T-helper 2 cell treated with Interferon-gamma antibody and Interleukin-4, amounts not matched to agents 100 ng/mL and 5 ng/mL, for 36 hours (primary cell): ENCODE results near the gene CTSF. TPM values are rescaled to one million over a fixed set of nuclear protein-coding genes. Genes with fewer than 3 reads are reported as not detected.
"Not testable (repeated sequence)": the region's sequence is repeated elsewhere in the genome, so short reads cannot be mapped to it uniquely, and the experiment has no call there.

Experiments used
- intact Hi-C: fragments of 100-400 bp; cut with micrococcal nuclease; formaldehyde crosslinking; loops from one replicate; pipeline ENCODE4 v1.15.1; 2023
- total RNA-seq: library from RNA; stranded (reverse); gene quantifications from 2 replicates; pipeline ENCODE4 v1.2.3, GENCODE V29; 2022

CTSF gene
- total RNA-seq, 1 donor from 2014 or later: 1.4 TPM

- intact Hi-C loops: no loop called here
Measured at GRCh38 chr11:66559866-66560676, 8.3 kb downstream of the CTSF start.

DNA sequence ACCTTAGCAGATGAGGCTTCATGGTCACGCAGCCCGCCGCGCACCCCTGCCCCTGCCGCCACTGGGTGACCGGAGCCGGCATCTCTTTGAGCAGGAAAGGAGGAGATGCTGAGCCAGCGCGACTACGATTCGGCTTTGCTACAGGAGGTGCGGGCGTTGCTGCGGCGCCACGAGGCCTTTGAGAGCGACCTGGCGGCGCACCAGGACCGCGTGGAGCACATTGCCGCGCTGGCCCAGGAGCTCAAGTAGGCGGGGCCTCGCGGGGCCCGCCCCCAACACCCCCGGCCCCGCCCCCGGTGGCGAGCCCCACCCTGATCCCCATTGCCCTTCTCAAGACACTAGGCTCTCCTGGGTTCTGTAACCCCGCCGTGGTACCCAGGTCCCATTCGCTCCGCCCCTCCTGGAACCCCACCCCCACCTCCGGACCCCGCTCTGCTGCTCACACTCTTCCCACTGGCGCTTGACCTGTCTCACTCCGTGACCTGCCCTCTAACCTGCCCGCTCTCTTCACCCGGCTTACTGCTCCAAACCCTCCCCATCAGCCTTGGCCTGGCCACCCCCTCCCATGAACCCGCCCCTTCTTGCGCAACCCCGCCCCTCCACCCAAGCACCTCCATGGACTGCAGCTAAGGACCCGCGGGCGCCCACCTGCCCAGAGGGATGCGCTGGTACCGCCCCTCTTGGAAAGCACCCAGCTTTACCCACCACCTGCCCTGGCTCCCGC is 9.1 kb downstream of the CTSF start:
- intact Hi-C loops: no loop called here

DNA sequence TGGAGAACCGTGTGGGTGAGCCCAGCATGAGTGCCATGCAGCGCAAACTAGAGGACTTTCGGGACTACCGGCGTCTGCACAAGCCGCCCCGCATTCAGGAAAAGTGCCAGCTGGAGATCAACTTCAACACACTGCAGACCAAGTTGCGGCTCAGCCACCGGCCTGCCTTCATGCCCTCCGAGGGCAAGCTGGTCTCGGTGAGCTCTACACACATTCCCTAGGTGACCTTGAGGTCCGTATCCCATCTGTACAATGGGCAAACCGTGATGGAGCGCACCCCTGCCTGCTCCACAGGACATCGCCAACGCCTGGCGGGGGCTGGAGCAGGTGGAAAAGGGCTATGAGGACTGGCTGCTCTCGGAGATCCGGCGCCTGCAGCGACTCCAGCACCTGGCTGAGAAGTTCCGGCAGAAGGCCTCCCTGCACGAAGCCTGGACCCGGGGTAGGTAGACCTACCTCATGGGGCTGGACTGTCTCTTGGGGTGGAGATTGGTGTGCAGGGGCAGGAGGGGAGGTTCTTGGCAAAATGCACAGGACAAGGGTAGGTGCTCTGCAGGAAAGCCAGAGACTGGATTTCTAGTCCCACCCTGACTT is 10.6 kb downstream of the CTSF start:
- intact Hi-C loops: no loop called here

DNA sequence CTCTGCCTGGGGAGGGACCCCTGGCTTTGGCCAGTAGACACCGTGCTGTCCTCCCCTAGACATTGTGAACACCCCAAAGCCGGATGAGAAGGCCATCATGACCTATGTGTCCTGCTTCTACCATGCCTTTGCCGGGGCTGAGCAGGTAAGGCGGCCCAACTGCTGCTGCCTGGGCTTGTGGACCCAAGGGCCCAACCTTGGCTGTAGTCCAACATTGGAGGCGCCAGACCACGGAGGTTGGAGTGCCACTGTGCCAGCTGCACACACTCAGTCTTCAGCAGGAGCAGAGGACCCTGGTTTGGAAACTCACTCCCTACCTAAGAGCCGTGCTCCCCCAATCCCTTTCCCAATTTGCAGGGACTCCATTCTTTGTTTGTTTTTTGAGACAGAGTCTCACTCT is 12.3 kb downstream of the CTSF start:
- intact Hi-C loops: no loop called here

DNA sequence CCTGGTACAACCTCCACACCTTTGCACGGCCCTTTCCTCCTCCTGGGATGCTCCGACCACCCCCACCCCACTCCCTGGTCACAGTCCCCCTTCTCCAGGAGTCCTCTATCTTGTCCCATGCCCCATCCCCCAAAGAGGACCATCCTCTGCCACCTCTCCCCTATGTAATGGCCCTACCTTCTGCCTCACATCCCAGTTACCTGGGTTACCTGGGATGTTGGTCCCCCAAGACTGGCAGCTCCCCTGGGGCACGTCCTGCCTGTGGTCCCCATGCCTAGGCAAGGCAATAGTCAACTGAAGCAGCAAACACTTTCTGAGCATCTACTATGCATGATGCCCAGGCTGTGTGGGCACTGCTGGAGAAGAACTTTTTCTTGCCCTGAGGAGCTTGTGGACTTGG is 13.0 kb downstream of the CTSF start:
- intact Hi-C loops: no loop called here

GRCh38 chr11:66554602-66555001 is 13.8 kb downstream of the CTSF start:
- intact Hi-C loops: no loop called here

GRCh38 chr11:66550887-66551286 is 17.5 kb downstream of the CTSF start:
- intact Hi-C loops: no loop called here

- intact Hi-C loops: no loop called here
Measured at GRCh38 chr11:66549696-66550095, 18.7 kb downstream of the CTSF start.

- intact Hi-C loops: no loop called here
Measured at GRCh38 chr11:66548774-66549630, 19.4 kb downstream of the CTSF start.

DNA sequence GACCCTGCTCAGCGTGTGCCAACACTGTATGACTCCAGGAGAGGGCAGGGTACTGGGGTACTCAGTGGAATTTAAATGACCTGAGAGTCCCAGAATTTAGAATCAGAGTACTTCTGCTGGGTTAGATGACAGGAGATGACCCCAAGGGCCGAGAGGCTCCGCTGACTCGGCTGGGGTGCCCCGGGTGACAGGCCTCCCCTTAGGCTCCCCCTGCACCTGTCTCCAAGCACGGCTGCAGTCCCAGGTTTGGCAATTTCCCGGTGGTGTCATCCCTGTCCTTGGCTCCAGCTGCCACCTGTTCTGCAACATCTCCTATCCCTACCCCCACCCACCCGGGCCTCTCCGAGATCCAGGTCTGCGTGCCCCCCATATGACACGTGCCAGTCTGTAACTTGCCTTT is 20.4 kb downstream of the CTSF start:
- intact Hi-C loops: no loop called here

DNA sequence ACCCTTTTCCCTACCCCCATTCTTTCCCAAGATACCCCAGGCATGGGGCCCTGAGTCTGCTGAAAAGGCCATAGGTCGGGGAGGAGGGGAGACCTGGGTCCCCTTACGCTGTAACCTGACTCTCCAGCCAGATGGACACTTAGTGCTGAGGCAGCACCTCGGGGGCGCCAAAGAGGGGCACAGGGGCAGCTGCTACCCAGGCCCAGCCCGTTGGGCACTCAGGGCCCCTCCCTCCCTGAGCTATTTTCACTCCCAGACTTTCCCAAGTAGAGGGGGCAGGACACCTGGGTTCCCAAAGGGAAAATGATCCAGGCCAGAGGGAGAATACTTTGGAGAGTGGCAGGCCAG is 20.8 kb downstream of the CTSF start:
- intact Hi-C loops: no loop called here

GRCh38 chr11:66546966-66547661 is 21.3 kb downstream of the CTSF start:
- intact Hi-C loops: loop anchor here (1.0 kb wide), 3 partner anchors 46 to 130 kb away; partner anchors contain the start of genes CCDC87, CCS, DPP3 and RBM4B

DNA sequence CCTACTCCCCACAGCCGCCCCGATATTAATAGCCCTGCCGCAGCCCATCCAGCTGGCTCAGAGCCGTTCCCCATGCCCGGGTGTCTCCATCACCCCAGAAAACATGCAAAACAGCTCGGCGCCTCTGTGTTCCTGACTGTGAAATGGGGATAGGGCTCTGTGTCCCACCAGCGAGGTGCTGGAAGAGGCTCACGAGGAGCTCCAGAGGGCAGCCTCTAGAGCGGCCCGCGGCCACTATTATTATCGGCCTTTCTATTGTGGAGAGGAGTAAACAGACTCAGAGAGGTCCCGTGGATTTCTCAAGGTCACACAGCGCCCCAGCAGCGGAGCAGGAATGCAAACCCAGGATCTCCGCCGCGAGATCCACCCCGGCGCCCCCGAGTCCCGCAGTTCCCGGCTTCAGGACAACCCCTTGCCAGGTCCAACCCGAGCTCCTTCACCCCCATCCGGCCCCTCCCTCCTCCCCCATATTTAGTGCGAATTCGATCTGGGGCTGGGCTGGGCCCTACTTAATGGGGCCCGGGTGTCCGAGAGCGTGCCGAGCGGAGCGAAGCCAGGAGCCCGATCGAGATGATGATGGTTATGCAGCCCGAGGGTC is 21.9 kb downstream of the CTSF start, which contains the start of gene ACTN3:
ACTN3 (plus strand) TSS at position 536 of the 598 bp plus-strand sequence; CDS start at position 571, 35 bp downstream.
- intact Hi-C loops: loop anchor here (1.0 kb wide), 3 partner anchors 47 to 131 kb away; partner anchors contain the start of genes CCDC87, CCS, DPP3 and RBM4B

DNA sequence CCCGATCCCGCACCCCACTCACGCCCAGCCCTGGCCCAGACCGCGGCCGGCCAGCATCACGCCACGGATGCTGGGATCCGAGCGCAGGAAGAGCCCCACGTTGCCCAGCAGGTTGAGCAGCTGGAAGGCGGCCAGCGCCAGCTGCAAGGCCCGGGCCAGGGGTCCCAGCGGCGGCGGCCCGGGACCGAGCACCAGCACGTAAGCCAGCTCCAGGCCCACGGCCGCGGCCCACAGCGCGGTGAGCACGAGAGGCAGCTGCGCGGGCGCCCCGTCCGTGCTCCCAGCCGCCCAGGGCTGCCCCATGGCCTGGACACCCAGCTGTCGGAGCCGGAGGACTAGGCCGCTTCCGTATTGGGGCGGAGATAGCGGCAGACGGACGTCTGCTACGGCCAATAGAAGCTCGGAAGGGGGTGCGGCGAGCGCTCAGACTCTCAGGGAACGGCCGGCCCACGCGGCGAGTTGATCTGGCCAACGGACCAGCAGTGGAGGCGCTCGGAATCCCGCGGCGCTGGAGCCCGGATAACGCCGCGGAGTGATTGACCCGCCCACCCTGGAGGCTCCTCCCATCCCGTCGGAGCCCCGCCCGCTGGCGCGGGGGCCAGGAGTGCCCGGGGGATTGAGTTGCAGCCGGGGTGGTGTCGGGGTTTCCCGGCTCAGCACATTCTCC is 22.6 kb downstream of the CTSF start, which contains the start of gene ZDHHC24:
ZDHHC24 (minus strand) TSS at position 348 of the 667 bp plus-strand sequence; CDS start at position 303, 45 bp downstream.
- intact Hi-C loops: loop anchor here (1.0 kb wide), 3 partner anchors 47 to 131 kb away; partner anchors contain the start of genes CCDC87, CCS, DPP3 and RBM4B

DNA sequence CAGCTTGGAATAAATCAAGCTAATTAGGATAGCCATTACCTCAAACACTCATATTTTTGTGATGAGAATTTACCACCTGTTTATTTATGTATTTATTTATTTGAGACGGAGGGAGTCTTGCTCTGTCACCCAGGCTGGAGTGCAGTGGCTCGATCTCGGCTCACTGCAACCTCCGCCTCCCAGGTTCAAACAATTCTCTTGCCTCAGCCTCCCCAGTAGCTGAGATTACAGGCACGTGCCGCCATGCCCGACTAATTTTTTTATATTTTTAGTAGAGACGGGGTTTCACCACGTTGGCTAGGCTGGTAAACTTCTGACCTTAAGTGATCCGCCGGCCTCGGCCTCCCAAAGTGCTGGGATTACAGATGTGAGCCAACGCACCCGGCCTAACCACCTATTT is 23.5 kb downstream of the CTSF start:
- intact Hi-C loops: not testable (repeated sequence)

GRCh38 chr11:66543263-66544107 is 24.9 kb downstream of the CTSF start:
- intact Hi-C loops: no loop called here

DNA sequence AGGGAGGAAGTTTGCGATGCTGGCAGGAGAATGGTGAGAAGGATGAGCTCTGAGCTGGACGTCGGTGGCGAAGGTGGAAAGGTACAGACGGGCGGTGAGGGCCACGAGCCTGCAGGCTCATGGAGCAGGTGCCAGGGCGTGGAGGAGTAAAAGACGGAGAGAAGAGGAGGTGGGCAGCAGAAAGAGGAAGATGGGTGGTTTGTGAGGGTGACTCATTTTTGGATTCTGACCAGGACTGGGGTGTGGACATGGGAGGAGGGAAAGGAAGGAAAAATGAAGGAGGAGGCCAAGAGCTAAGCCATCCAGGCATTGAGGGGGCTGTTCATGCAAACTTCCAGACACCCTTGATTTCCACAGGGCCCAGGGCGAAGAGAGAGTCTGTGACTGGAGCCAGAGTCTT is 26.0 kb downstream of the CTSF start:
- intact Hi-C loops: no loop called here

- intact Hi-C loops: no loop called here
Measured at GRCh38 chr11:66541892-66542291, 26.5 kb downstream of the CTSF start.
